ENCODE measurements around the gene RXYLT1.

DNA sequence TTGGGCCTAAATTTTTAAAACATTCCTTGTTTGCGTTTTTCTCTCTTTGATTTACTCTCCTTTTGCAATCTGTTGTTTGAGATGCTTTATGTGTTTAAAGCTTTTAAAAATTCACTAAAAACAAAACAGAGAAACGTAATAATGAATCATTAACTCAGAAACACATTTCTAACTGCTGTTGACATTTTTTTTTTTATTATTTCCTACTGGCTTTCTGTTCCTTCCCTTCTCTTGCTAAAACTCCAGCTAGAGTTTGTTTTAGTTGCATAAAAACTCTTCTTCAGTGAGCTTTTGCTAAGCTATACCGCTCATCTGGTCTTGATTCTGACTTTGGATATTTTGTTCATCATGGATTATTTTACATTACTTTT is 35.8 kb downstream of the RXYLT1 start:
- TF ChIP-seq GATA2 (IDR thresholded peaks at IDR 0.05; ENCODE audit: low read depth, low read length) (no peak), GATA3 (IDR thresholded peaks at IDR 0.05; ENCODE audit: low read depth, low read length) (no peak)

Data from SH-SY5Y (cell line).